Astrocyte of the spinal cord (primary cell): ENCODE results near the gene ZCWPW1.

ENCODE experiments used
- DNase-seq: peaks from one replicate; pipeline ENCODE4 v3.0.0; 2011; ENCODE audit warnings: low read depth, low spot score
- H3K4me3 ChIP-seq: 2 replicates; pipeline ENCODE4 v1.5.1; 2011; ENCODE audit warnings: low read depth, mild to moderate bottlenecking, low read length, moderate library complexity
- in situ Hi-C: cut with HindIII; loops from 2 replicates; pipeline ENCODE4 v1.10.0; 2017; ENCODE audit warnings: low sequenced_read_pairs
- TF ChIP-seq, protein P1 (sequence below): IDR thresholded peaks from 2 replicates; pipeline ENCODE4 v1.5.1; 2012; ENCODE audit warnings: low read depth, mild to moderate bottlenecking, low read length, inconsistent platforms

Gene ZCWPW1

DNA sequence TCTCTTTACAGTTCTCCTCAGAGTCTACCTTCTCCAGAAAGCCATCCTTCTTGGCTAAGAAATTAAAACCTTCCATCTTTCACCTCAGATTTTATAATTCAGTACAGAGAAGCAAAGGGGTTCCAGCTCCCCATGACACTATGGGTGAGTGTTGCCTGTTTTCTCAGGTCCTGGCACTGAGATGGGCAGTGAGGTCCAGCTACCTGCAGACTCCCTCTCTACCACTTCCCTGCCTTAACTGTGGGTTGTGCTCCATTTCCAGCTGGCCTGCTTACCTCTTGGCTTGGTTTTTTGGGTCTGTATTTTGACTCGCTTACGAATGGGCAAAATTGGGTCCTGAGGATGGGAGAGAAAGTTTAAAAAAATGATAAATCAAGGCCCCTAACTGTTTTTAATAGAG is 26.3 kb downstream of the ZCWPW1 start:
- in situ Hi-C loops, result no loop called here
- DNase-seq, result no peak
- TF ChIP-seq, protein P1, sequence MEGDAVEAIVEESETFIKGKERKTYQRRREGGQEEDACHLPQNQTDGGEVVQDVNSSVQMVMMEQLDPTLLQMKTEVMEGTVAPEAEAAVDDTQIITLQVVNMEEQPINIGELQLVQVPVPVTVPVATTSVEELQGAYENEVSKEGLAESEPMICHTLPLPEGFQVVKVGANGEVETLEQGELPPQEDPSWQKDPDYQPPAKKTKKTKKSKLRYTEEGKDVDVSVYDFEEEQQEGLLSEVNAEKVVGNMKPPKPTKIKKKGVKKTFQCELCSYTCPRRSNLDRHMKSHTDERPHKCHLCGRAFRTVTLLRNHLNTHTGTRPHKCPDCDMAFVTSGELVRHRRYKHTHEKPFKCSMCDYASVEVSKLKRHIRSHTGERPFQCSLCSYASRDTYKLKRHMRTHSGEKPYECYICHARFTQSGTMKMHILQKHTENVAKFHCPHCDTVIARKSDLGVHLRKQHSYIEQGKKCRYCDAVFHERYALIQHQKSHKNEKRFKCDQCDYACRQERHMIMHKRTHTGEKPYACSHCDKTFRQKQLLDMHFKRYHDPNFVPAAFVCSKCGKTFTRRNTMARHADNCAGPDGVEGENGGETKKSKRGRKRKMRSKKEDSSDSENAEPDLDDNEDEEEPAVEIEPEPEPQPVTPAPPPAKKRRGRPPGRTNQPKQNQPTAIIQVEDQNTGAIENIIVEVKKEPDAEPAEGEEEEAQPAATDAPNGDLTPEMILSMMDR, result no peak
- no peak overlapping the region for H3K4me3 ChIP-seq

DNA sequence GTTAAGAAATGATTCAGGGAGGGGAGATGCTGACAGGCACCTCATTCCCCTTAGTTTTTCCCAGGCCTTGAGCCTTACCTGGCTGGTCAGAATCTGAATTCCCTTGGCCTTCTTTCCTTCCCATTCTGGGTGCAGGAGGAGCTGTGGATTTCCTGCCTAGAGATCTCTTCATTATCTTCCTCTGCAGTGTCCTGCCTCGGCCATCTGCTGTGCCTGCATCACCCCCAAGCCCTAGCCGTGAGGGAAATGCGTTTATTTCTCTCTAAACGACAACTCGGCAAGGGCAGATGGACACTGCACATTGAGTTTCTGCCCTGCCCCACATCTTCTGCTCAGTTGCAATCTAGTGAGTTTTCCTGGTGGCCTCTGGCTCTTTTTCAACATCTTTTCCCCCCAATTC is 26.7 kb downstream of the ZCWPW1 start:
- no peak overlapping the region for H3K4me3 ChIP-seq

DNA sequence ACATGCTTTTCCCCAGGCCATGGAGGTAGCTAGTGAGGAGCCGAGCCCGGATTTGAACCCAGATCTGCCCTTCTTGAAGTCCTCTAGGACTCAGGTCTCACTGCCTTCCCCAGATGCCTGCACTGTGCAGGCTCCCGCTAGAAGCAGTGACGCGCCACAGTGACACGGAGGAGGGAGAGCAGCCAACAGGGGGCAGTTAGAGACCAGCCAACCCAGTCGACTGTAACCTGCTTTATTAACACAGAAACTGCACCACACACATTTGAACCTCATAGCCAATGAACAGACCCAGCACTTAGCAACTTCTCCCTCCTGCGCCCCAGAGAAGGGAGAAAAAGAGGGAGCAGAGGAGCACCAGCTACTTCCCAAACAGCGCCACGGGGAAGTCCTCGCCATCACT is 27.8 kb downstream of the ZCWPW1 start:
- TF ChIP-seq, protein P1, result peak; percentile 7
- no peak for DNase-seq

More for the DNA sequence above, 26.7 kb downstream of the ZCWPW1 start:
- in situ Hi-C loops, result no loop called here
- TF ChIP-seq, protein P1, result no peak
- DNase-seq, result no peak

DNA sequence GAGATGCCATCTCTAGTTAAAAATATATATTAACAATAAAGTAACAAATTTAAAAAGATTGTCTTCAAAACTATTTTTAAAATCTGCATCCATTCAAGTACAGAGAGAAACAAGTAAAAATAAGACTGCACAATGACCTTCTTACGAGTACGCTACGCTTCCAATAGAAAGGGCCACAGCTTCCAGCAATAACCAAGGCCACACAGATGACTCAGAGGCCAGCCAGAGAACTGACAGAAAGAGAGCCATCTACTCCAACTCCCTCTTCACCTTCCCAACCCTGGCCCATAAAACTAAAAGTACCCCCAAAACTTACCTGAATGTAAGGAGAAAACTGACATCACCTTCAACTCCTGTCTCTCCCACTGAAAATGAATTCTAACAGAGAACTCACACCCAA is 28.5 kb downstream of the ZCWPW1 start:
- in situ Hi-C loops, result no loop called here
- no peak for DNase-seq
- H3K4me3 ChIP-seq, result no peak overlapping the region
- TF ChIP-seq, protein P1, result no peak

More for the DNA sequence above, 27.8 kb downstream of the ZCWPW1 start:
- in situ Hi-C loops, result no loop called here
- H3K4me3 ChIP-seq, result no peak overlapping the region

DNA sequence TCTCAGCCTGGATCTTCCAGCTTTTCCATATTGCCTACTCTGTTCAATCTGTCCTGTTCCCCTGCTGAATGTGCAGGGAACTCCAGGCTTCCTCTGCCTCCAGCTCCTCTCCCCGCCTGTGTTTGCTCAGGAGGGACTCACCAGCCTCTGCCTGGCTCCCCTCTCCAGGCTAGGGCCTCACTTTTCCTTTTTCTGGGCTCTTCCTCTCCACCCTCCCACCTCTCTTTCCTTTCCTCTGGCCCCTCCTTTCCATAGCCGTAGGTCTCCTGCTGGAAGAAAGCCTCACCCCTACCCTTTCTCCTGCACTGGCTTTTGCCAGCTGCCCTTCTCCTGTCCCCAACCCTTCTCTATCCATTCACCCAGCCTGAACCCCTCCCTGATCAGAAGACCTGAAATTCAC is 30.3 kb downstream of the ZCWPW1 start:
- in situ Hi-C loops, result no loop called here
- TF ChIP-seq, protein P1, result no peak
- DNase-seq, result no peak
- H3K4me3 ChIP-seq, result no peak overlapping the region

DNA sequence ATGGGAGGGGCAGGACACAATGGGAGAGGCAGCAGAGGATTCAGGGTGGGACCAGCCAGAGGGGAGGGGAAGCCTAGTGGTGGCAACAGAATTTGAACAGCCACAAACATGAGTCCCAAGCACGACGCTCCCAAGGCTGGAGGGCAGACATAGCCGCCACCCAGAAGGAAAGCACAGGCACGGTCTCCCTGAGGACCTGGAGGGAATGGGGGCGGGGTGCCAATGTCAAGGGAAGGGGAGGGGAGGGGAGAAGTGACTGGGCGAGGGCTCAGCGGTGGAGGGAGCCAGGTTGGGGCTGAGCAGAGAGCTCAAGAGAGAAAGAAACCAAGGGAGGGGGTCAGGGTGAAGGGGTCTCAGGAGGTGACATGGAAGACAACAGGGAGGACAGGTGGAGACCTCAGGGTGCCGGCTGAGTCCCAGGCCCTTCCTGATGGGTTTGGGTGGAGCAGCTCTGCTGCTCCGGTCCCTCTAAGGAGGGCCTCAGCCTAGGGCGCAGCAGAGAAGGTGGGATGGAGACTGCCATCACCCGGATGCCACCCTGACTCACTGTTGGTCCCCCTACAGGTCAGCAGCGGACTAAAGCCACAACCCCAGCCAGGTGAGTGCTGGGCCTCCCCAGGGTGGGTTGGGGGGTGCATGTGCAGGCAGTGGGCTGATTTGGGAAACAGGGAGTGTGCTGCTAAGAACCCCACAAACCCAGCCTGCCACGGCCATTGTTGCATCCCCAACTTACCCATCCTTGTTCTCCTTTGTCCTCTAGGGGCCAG is 31.0 kb downstream of the ZCWPW1 start:
- no peak overlapping the region for H3K4me3 ChIP-seq
- in situ Hi-C loops, result no loop called here
- TF ChIP-seq, protein P1, result no peak
- DNase-seq, result no peak
